HG03342 (cell line): Measurements from ENCODE around the gene PLEKHM3.
"Not testable (repeated sequence)": the region's sequence is repeated elsewhere in the genome, so short reads cannot be mapped to it uniquely, and the experiment has no call there.

ENCODE experiments used
- ATAC-seq: cut with Tn5 transposase; IDR thresholded peaks from one replicate; pipeline ENCODE4 v1.9.1; 2021; ENCODE audit warnings: mild to moderate bottlenecking, moderate library complexity; ENCODE audit not compliant: unreplicated experiment

The PLEKHM3 gene

DNA sequence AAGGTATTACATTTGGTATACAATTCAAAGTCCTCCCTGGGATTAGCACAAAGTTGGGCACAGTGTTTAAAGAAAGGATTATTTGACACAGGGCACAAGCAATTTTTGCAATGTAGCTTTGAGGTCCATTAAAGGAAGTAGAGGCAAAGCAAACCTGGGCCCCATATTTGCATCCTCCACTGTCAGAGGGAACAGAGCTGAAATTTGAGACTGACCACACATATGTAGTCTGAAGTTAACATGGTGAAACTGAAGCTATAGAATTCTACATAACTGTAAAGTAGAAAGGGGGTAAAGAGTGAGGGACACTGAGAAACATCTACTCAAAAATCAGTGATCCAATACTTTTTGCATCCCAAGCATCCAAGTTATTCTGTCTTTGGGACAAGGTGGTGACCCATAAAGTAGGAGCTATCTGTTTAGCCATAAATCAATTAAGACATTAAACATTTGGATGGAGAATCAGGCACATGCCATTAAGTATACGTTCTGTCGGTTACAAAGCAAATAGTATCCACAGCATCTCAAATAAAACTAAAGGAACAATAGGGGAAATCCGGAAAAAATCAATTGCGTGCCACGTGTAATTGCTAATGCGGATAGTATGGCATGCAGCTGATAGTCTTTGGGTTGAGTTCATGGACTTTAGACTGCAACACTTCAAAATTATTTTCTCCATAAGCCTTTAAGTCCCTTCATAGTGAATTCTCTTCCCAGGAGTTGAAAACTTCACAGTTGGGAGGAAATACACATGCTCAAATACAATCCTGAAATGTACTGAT is 72.6 kb downstream of the PLEKHM3 start:
- no peak for ATAC-seq

DNA sequence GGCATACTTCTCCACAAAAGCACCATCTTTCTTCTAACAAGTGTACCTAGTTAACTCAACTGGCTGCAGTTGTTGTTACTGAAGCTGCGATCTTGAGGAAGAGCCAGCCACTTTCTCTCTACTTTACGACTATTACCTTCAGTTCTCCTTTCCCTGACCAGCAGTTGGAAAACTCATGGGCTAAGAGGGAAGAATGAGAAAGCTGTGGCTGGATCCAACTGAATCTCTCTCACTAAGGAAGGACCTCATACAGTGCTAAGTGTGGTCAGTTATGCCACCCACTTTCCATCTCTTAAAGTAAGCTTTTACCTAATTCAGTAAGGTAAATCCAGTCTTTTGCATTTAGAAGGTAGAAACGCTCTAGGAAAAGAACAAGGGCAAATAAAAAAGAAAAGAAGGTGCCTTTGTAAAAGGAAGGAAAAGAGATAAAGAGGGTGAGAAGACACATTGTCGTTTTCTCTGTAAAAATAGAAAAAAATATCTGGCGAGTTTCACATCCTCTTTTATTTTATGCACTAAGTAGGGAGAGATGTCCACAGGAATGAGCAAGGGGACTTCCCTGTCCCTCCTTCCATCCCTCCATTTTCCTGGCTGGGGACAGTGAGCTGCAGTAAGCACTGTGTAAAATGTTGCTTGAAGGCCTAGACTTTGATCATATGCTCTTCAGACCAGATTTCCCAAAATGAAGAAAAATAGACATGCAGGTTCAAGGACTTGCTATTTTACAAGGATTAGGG is 73.4 kb downstream of the PLEKHM3 start:
- ATAC-seq, result no peak

DNA sequence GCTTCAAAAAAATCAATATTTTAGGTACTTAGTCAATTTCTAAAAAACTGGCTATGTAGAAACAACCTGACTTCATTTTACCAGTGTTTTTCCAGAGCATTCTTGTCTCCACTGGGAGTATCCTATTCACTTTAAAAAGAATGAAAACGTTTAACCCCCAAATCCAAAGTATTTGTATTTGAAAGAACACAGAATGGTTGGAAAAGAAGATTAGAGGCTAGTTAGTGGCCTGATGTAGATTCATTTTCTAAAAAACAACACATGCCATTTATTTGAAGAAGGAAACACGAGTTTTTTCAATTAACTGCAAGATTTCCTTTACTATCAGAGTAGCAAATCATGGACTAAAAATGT is 74.6 kb downstream of the PLEKHM3 start:
- no peak for ATAC-seq

DNA sequence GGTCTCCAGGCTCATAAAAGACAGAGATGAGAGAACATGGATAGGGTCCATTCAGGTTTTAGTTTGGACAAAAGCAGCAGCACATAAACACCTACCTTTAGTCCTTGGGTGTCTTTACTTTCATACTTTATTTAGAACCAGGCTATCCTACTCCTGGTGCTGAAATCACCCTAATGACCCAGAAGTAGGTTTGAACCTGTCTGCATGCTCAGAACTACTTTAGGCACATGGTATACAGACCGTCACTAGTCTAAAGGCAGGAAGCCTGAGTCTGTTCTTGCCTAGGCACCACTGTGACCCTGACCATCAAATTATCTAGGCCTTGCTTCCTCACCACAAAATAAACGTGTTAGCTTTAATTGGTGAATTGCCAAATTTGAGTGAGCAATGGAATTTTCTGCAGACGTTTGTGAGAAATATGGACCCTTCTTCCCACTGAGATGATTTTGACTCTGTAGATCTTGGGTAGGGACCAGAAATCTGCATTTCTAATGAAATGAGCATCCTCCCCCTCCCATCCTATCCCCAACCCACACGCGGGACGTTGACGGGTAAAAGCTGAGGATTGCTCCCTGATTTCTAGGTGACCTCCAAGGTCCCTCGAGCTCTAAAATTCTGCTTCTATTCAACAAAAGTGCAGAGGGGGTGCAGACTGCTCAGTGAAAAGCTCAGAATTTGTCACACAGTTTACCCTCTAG is 75.1 kb downstream of the PLEKHM3 start:
- ATAC-seq, result no peak

DNA sequence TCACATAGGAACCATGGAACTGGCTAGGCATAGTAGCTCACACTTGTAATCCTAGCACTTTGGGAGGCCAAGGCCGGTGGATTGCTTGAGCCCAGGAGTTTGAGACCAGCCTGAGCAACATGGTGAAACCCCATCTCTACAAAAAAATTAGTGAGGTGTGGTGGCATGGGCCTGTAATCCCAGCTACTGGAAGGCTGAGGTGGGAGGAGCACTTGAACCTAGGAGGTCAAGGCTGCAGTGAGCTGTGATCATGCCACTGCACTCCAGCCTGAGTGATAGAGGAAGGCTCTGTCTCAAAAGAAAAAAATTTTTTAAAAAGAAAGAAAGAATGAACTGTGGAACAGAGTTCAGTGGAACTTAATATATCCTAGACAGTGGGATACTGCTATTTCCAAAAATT is 76.1 kb downstream of the PLEKHM3 start:
- ATAC-seq, result not testable (repeated sequence)

DNA sequence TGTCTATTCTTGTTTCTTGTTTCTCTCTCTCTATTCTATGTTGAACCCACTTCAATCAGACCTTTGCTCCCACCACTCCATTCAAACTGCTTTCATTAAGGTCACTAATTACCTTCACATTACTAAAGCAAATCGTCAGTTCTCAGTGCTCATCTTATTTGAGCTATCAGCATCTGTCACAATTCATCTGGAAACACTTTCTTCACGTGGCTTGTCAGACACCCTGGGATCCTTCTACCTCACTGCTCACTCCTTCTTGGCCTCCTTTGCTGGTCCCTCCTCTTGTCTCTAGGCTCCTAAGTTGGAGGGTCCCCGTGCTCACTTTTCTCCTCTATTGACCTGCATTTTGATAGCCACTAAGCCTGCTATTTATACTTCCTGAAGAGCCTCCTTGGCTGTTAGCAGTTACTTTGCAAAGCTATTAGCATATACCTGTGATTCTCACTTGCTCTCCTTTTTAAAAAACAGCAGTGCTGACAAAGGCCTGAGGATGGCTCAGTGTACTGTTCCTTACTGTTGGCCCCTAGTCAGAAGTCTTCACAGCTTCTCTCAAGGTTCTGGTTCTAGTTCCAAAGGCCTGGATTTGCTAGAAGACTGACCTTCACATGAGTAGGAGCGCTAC is 80.2 kb downstream of the PLEKHM3 start:
- no peak for ATAC-seq

DNA sequence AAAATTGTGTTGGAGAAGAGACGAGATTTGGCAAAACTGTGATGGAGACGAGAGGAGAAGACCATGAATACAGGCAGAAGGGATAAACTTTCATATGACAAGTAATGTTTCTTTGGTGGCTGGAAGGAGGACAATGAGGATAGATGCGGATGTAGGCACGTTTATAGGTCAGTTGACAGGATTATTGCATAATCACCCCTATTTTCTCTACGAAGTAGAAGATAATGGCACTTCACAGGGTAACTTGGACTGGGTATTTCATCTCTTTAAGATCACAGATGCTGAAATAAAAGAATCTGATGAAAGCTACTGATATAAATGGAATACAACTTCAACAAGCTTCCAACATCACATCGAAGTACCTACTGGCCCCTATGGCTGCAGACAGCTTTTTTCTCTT is 81.0 kb downstream of the PLEKHM3 start:
- no peak for ATAC-seq

DNA sequence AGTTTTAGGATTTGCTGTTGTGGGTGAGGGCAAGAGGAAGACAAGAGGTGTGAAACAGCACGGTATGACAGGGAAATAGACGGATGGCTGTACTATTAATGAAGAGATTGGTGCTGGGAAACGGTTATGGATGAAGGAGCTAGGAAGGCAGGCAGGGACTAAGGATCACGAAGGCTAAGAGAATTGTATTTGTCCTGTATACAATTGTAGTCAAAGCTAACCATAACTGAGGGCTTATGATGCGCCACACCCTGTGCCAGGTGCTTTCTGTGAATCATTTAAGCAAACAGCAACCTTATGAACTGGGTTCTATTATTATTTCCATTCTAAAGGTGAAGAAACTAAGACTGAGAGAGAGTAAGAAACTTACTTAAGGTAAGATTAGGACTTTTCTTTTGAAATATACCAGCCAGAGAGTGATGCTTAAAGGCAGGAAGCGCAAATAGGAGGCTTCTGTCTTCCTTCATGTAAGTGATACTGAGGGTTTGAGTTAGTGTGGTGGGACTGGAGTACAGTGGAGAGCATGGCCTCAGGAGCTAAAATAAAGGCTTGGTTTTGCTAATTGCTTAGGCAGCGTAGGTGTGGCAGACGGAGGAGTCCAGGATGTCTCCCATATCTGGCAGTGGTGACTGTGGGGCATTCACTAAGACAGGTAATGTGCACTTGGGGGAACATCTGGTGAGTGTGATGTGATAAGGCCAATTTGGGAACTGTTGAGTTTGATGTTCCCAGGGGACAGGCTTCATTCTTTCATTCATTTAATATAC is 85.8 kb downstream of the PLEKHM3 start:
- ATAC-seq, result no peak

DNA sequence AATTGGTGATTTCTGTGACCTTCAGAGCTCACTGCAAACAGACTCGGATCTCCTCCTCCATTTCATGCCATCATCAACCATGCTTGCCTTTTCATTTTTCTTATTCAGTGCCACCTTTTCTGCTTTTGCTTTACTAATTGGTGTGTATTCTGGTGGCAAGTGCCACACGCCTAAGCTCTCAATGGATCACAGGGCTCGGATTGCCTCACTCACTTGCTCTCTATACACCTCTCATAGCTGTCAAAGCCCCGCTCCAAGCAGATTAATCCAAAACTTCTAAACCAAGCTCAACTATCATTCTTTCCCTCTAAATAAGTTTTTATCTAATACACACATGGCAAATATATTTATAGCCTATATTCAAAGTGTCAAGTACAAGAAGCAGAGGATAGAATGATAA is 86.4 kb downstream of the PLEKHM3 start:
- ATAC-seq, result no peak

DNA sequence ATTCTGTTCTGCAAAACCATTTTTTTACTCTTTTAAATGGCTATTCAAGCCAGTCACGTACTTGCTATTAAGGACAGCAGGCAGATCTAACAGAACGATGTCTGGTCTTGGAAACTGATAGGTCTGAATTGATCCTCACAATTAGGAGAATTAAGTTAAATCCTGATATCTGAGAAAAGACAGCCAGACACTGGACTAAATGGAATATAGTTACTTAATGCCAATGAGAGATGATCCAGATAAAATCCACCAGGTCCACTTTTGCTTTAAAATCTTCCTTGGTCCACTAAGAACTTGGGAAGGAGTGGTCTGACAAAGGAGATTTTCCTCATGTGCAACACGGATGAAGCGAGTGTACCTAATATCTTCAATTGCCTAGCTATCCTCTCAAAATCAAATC is 86.9 kb downstream of the PLEKHM3 start:
- no peak for ATAC-seq

DNA sequence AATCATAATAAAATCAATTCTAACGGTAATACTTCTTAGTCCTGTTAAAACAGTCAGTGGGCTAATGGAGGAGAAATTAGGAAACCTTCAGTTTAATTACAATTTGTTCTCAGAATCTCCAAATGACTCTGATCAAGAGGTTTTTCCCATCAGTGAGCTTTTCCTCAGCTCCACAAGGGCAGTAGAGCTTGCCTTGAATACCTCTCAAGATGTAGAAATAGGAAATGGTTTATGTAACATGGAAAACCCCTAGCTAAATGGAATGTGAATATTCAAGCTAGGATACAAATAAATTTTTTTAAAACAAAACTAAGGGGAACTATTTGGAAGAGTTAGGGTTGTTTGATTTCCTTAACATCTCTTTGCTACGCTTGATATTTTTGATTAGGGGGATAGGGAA is 87.5 kb downstream of the PLEKHM3 start:
- no peak for ATAC-seq

DNA sequence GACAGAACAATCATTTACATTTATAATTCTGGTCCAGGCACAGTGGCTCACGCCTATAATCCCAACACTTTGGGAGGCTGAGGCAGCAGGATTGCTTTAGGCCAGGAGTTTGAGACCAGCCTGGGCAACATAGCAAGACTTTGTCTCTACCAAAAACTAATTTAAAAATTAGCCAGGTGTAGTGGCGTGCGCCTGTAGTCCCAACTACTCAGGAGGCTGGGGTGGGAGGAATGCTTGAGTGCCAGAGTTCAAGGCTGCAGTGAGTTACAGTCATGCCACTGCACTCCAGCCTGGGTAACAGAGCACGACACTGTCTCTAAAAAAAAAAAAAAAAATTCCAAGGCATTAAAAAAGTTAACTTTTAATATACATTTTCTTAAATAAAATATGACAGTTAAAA is 88.1 kb downstream of the PLEKHM3 start:
- no peak for ATAC-seq

DNA sequence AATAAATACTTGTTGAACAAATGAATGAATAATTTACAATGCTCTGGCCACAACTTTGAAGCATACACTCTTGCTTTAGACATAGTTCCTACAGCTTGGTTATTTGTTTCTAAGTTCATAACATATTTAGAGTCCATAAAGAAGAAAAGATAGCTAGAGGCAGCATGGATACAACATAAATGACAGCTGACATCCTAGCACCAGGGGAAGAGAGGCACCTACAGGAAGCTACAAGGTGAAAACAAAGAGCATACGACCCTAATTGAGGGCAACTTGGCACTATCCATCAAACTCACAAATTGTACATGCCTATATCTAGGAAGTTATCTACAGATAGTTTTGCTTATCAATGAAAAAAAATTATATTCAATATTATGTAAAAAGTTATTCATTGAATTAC is 88.9 kb downstream of the PLEKHM3 start:
- no peak for ATAC-seq

DNA sequence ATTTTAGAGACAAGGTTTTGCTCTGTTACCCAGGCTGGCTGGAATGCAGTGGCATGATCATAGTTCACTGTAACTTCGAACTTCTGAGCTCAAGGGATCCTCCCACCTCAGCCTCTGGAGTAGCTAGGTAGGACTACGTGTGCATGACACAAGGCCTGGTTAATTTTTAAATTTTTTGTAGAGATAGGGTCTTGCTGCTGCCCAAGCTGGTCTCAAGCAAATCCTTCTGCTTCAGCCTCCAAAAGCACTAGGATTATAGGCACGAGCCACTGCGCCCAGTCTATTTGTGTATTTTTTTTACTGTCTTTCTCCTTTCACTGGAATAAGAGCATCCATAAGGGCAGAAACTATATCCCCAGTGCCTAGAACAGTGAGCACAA is 89.3 kb downstream of the PLEKHM3 start:
- no peak for ATAC-seq

DNA sequence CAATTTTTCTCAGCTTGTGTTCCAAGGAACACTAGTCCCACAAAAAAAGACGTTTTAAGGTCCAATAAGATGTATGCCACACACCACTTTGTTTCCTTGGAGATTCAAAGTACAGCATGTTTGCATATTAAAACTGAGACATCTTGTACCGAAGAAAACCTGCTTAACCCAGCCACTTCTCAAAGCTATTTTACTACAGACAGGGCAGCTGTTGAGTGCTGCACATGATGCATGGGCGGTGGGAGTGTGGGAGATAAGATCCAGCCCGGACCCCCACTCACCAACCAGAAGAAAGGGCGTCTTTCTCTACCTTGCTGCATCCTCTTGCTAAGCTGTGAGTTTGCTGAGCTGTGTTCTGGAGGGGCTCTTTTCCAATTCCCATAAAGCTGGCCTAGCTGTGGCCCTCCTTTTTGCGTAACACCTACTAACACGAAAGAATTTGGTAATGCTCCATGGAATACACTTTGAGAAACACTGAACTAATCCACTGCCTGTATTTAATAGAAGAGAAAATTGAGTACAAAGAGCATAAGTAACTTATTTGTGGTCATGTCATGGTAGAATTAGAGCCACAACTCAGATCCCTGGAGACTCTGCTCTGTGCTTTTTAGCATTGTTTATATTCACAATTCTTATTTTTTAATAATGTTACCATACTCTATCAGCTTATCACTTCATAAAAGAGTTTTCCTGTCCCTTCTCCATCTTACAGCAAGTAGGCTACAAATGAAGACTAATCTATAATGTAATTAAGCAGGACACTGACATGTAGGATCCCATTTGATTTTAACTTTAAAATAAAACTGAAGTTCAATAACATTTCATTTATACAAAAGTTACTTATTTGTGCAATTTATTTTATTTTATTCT is 90.0 kb downstream of the PLEKHM3 start:
- no peak for ATAC-seq

DNA sequence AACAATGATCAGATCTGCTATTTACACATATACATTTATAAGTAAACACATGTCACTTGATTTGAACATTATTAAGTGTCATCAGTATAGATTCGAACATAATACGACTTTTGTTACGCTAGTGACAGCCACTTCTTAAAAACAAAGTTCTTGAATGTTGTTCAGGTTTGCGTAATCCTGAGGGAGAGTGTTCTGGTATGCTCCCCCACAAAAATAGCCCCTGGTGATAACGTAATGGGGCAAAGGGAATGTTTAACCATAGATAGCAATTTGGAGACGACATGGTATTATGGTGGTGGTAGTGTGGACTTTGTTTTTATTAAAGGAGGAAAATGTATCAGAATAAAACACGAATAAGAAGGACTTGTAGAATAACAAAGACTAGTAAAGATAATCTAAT is 90.6 kb downstream of the PLEKHM3 start:
- ATAC-seq, result no peak

DNA sequence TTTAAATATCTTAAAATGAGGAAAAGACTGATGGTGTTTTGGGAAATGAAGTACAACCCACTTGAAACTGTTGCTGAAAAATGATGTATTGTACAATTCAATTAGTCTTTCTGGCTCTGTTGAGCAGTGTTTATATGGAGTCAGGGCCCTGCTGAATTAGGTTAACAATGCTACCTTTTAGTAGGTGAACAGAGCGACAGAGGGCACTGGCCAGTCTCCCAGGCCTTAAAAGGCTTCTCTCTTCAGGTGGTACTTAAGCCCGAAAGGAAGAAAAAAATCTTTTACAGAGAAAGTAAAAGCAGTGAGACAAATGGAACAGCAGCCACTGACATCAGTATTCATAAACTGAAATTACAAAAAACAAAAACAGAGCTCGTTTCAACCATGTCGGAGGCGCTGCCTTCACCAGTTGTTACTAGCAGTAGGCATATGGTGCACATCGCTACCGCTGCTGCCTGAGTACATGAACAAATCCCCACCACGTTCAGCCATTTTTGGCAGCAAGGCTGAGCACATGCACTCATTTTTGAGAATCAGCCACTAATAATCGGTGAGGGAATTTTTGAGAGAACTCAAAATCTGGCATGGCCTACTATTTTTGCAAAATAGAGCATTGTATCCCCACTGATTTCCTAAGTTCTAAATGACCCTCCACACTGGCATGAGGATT is 91.8 kb downstream of the PLEKHM3 start:
- ATAC-seq, result no peak

DNA sequence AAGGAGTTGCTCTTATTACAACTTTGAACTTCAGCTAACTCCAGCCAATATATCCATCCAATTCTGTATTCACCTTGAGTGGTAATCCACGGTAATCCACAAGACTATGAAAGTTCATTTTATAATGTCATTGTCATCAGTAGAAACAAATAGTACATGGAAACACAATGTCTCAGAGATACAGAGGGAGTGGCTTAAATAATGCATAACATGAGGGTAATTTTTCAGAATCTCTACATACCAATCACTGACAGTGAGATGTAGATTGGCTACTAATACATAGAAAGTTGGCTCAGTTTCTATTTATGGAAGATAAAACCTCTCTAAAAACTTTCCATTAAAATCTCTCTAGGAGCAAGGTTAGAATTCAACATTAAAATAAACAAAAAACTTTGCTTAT is 93.2 kb downstream of the PLEKHM3 start:
- ATAC-seq, result no peak

DNA sequence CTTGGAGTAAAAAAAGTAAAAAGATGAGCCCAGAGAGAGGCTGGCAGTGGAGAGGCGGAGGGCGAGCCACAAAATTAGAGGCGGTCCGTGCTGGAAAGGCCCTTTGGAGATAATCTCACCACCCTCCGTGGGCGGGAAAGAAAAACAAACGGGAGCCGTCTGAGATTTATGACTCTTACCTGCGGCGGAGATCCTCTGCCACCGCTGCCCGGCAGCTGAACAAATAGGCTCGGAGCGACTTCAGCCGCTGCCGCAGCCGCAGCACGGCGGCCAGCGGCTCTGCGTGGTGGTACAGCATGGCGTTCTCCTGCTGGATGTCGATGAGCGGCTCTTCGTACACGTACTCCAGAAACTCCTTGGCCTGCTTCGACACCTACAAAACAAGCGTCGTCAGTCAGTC is 94.6 kb downstream of the PLEKHM3 start:
- ATAC-seq, result no peak
